DND-41 (cell line): ENCODE data around the gene UPF3A.

ENCODE experiments used
- CTCF ChIP-seq: IDR thresholded peaks from 2 replicates; pipeline ENCODE4 v1.5.1; 2012; ENCODE audit warnings: borderline replicate concordance, low read length, moderate library complexity, mild to moderate bottlenecking; ENCODE audit not compliant: poor library complexity, severe bottlenecking; ENCODE audit errors: extremely low read depth
- EZH2 ChIP-seq: IDR thresholded peaks from 3 replicates; pipeline ENCODE4 v1.6.1; 2012; ENCODE audit warnings: borderline replicate concordance, low read depth, mild to moderate bottlenecking, moderate library complexity, low read length, inconsistent platforms; ENCODE audit not compliant: severe bottlenecking

- no peak for TF ChIP-seq CTCF
- no peak for TF ChIP-seq EZH2
These were observed 2.2 kb downstream of the UPF3A start for GRCh38 chr13:114283576-114283975.
